ENCODE measurements around the gene HID1.

- TF ChIP-seq CTCF (IDR thresholded peaks at IDR 0.05) = no peak
- no peak for TF ChIP-seq POLR2A (IDR thresholded peaks at IDR 0.05)
- no peak for TF ChIP-seq POLR2AphosphoS5 (IDR thresholded peaks at IDR 0.05)
- no peak for TF ChIP-seq EP300 (IDR thresholded peaks at IDR 0.05)
Measured at GRCh38 chr17:74981318-74981978, 8.9 kb upstream of the HID1 start.
